Colon (tissue), 2 donors: ENCODE data around the gene KCTD5.

Source experiments
- FAIRE-seq: peaks from 2 replicates; lab custom pipeline; 2012; peaks lifted over from hg19 to GRCh38; lab: Jason Lieb, UNC
- donor health status: control.
- donor health status: control.

Gene KCTD5

DNA sequence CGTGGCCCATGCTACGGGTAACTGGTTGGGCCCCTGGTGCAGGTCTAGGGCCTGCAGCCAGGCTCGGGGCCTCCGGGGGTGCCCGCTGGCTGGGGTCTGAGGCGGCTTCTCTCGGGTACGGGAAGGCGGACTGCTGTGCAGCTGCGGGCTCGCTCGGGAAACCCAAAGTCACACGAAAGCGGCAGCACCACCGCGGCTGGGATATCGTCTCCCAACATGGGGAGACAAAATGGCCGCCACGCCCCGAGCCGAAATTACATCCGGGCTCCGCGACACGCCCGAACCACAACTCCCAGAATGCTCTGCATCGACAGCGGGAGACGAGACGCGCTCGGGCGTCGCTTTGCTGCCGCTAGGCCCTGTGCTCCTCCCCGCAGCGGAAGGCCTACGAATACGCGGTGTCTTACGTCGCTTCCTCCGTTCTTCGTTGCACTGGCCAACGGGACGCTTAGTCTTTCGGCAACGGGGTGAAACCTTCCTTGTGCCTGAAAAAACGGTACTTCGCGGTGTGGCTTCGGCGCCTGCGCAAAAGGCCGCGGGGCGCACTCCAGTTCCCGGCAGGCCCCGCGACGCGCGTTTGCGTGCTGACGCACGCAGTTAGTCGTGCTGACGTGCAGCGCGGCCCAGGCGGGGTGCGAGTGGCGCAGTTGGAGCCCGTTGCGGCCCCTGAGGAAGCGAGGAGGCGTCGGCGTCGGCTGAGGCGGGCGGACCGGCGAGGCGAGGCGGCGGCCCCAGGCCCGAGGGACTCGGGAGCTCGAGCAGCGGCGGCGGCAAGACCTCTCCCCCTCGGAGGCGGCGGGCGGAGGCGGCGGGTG is 69.9 kb downstream of the KCTD5 start, which contains the start of gene SRRM2:
TSS of gene SRRM2 (plus strand) at position 604 of the 815 bp plus-strand sequence. CDS start 3,727 bp downstream, outside the sequence.
- no peak for FAIRE-seq

DNA sequence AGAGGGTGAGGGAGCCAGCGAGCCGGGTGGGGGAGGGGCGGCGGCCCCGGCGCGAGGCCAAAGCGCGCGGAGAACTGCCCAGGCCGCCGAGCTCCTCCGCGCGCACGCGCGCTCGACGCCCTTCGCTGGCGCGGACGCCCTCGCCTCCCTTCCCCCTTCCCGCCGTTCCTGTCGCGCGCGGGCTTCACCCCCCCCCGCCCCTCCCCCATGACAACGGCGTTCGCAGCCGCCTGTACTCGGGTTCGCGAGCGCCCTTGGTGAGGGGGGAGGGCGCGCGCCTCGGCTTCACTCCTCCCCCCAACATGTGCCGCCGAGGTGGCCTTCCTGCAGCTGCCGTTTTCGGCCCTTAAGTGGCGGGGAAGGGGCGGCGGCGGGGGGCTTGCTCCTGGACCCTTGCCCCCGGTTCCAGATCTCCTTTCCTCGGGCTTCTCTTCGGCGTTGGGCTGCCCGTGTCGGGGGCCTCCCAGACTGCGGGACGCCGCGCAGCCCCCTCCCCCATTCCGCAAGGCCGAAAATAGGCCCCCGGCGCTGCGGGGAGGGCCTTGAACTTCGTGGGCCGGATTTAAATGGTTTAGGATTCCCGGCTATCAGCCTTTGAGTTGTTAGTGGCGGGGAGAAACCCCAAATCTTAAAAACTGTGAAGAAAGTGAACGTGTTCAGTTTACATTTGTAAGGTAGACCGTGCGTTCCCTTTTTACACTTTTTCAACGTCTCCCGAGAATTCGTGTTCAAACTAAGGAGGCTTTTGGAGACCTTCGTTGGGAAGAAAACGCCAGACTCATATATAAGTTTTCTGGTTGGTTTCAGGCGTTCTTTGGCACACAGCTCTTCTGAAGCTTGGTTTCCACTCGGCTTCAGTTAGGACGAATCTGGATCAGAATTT is 70.8 kb downstream of the KCTD5 start:
- FAIRE-seq, result no peak

DNA sequence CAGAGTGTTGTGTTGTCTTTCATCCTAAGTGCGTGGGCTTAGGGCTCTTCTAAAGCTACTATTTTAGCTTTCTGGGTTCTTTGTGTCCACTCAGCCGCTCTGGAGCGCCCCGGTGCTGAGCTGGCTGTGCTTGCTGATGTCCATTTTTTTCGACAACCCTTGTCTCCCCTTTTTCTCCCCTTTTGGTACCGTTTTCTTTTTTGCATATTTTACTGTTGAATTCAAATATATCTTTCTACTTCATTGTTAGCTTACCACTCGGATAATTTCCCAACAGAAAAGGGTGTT is 71.4 kb downstream of the KCTD5 start:
- FAIRE-seq, result no peak

DNA sequence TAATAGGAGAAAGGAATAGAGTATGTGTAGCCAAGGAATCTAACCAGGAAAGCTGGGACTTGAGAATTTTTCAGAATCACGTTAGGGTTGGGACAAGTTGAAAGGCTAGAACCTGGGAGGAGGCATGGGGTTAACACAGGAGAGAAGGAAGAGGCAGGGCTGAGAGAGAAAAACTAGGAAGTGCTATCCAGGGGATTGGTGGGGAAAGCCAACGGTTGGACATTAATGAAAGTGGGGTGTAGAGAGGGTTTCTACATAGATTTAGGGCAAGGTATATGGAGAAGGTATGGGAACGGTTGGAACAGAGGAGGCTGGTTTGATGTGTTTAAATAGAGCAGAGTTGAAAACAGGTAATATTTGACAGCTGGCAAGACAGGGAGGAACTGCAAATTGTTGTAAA is 72.8 kb downstream of the KCTD5 start:
- FAIRE-seq, result no peak

DNA sequence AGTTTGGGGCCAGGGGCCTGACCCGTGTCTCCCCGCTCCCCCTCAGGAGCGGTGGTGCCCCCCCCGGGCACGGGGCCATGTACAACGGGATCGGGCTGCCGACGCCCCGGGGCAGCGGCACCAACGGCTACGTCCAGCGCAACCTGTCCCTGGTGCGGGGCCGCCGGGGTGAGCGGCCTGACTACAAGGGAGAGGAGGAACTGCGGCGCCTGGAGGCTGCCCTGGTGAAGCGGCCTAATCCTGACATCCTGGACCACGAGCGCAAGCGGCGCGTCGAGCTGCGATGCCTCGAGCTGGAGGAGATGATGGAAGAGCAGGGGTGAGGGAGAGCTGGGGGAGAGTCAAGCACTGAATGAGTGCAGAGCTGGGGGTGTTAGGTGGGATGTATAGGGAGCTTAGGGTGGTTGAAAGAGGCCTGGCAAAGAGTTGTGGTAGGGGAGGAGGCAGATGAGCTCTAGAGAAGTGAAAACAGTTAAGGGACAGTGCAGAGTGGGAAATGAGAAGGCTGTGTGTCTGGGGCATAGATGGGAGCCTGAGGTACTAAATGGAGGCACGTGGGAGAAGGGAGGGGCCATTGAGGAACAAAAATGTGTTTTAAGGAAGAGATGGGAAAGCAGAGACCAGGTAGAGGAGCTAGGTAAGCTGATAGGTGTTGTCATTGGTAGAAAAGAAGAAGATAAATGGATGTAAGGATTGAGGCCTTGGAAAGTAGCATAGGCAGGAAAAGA is 74.1 kb downstream of the KCTD5 start:
- FAIRE-seq, result no peak

GRCh38 chr16:2757344-2757743 is 75.0 kb downstream of the KCTD5 start:
- FAIRE-seq, result no peak
